Stimulated activated CD8-positive, alpha-beta memory T cell treated with anti-CD3 and anti-CD28 coated beads, Interleukin-2, amount 100 ng/mL, for 1 hour (primary cell): ENCODE data around the gene MYO15B.

Experiments
- DNase-seq, 2 donors: peaks; one replicate each; pipeline ENCODE4 v3.0.0-alpha.2; 2020; ENCODE audit warnings: low read depth in 2 of 2

MYO15B gene

DNA sequence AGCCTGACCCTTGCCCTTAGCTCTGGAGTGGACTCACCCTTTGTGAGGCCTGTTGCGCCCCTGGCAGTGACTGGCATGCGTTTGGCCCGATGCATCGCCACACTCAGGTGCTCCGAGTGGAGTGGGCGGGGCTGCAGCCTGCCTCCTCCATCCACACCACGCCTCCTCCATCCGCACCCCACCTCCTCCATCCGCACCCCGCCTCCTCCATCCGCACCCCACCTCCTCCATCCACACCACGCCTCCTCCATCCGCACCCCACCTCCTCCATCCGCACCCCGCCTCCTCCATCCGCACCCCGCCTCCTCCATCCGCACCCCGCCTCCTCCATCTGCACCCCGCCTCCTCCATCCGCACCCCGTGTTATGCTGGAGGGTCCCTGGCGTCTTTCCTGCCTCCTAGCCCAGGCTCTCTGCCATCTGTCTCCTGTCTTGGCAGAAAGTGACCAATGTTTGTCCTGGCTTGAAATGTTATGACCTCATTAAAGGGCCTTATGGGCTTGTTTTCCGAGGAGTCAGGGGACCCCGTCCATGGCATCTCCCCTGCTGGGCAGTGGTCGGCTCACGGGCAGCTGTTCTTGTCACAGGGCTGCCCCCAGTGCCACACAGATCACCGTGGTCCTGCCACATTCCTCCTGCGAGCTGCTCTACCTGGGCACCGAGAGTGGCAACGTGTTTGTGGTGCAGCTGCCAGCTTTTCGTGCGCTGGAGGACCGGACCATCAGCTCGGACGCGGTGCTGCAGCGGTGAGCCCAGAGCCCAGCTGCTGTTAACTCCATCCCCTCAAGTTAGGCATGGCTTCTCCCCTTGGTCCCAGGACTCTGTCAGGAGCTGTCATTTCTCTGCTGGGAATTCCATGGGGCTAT, 28.7 kb upstream of the MYO15B start:
- no peak for DNase-seq

DNA sequence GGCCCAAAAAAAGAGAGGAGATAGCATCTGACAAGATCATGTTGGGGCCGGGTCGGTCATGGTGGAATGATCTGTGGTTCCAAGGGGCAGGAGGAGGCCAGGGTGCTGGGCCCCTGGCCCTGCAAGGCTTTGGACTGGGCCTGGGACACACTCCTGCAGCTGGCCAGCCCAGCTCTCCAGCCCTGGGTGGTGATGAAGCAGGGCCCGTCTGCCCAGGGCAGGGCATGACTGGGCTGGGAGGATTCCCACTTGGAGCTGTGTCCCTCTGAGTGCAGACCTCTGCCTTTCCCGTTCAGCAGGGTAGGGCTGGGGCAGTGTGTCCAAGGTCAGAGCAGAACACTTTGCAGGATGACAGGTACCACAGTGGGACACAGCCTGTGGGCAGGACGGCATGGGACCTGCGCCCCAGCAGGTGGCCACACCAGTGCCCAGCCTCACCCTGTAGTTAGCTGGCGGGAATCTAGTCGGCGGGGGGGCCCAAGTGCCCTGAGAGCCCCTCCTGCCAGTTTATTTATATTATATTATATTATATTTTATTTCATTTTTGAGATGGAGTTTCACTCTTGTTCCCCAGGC, 27.6 kb upstream of the MYO15B start:
- DNase-seq, result no peak

DNA sequence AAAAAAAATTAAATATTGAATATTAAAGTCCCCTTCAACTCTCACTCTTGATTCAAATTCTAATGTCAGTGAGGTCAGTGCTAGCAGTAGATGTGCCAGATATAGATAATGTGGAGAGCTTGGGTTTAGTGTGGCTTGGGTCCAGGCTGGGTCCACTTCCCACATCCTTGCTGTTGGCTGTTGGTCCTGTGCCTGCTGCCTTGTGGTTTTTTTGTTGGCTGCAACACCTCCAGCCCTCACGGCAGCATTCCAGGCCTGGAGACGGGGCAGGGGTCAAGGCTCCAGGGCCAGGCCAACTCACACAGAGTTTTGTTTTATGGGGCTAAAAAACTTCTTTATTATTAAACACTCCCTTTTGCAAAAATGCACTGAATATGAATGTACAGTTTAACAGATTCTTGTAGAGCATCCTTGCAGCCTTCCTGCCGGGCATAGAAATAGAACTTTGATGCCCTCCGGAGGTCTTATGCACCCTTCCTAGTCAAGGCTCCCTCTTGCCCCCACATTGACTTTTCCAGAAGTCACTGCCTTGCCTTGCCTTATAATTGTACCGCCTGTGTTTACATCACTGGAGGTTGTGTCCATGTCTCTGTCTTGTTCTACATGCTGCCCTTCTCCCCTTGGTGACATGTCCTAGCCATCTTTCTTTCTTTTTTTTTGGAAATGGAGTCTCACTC, 25.5 kb upstream of the MYO15B start:
- no peak for DNase-seq

DNA sequence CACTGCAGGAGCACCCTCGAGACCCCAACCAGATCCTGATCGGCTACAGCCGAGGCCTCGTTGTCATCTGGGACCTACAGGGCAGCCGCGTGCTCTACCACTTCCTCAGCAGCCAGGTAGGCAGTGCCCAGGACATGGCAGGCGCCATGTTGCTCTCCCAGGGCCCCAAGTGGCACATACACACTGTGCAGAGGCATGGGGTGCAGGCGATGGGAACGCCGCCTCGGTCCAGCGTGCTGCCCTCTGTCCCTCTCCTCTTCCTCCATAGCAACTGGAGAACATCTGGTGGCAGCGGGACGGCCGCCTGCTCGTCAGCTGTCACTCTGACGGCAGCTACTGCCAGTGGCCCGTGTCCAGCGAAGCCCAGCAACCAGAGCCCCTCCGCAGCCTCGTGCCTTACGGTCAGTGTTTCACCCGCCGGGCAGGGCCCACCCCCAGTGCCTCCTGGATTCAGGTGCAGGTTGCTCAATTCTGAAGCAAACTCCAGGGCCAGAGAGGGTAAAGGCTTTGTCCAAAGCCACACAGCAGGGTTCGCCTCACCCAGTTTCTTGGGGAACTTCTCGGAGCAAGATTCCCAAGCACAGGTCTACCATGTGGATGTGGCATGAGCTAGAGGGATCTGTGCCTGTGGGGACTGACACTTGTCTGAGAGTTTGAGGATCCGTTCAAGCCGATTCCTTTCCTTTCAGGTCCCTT, 24.4 kb upstream of the MYO15B start:
- DNase-seq, result no peak

- DNase-seq, result no peak
These were observed 23.4 kb upstream of the MYO15B start for GRCh38 chr17:75564195-75564594.

- no peak for DNase-seq
These were observed 22.5 kb upstream of the MYO15B start for GRCh38 chr17:75565066-75565465.

DNA sequence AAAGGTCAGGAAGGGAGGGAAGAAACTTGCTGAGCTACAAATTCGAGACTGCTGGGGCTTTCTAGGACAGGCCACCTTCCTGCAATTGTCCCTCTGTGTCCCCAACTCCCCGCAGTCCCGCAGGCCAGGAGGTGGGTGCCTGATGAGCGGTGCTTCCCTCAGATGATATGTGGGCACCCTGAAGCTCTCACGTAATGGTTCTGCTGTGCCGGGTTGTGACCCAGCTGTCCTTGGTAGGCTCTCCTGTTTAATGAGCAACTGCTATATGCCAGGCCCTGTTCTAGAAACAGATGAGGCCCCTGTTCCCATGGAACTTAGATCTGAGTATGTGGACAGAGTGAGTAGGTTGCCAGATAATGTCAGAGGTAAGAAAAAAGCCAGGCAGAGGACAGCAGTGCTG, 22.0 kb upstream of the MYO15B start:
- DNase-seq, result no peak

DNA sequence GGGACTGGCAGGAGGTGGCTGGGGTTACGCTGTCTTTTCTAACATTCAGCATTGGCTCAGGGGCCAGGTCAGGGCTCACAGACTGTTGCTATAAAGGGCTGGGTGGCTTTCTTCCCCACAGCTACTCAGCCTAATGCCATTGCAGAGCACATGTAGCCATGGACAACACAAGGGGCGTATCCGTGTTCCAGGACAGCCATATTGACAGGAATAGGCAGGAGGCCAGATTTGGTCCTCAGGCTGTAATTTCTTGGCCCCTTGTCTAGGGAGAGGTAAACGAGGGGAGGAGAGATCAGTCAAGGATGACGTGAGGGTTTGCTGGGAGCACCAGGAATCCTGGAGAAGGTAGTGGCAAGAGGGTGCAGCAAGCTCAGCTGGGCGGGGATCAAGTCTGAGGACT, 21.2 kb upstream of the MYO15B start:
- DNase-seq, result no peak

DNA sequence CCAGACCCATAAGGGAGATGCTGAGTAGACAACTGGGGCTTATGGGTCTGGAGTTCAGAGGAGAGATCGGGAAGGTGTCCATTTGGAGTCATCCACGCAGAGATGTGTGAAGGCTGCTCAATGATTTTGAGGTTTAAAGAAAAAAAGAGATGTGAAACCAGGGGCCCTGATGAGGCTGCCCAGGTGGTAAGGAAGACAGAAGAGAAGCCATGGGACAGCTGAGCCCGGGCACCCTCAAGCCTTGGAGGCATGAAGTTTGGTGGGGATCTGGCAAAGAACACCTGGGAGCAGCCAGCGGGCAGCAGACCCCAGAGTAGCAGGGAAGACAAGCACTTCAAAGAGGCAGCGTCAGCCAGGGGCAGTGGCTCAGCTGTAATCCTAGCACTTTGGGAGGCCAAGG, 20.8 kb upstream of the MYO15B start:
- DNase-seq, result no peak

DNA sequence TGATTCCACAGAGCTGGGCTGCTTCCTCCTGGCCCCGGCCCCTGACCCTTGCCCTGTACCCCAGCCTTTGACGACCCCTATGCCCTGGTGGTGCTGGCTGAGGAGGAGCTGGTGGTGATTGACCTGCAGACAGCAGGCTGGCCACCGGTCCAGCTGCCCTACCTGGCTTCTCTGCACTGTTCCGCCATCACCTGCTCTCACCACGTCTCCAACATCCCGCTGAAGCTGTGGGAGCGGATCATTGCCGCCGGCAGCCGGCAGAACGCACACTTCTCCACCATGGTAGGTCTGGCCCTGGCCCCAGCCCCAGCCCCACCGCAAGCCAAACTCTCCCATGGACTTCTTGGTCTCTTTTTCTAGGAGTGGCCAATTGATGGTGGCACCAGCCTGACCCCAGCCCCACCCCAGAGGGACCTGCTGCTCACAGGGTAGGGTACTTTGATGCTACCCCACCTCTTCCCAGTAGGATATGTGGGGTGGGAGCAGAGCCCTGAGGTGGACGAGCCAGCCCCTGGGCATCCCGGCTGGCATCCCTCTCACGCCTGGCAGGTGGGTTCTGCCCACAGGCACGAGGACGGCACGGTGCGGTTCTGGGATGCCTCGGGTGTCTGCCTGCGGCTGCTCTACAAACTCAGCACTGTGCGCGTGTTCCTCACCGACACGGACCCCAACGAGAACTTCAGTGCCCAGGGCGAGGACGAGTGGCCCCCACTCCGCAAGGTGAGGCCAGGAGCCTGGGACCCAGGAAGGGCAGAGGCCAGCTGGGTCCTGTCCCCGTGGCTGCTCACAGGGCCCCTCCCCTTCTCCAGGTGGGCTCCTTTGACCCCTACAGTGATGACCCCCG, 19.0 kb upstream of the MYO15B start:
- DNase-seq, result no peak

- no peak for DNase-seq
These were observed 17.4 kb upstream of the MYO15B start for GRCh38 chr17:75570034-75570676.

GRCh38 chr17:75570772-75571171, 16.8 kb upstream of the MYO15B start:
- DNase-seq, result no peak

DNA sequence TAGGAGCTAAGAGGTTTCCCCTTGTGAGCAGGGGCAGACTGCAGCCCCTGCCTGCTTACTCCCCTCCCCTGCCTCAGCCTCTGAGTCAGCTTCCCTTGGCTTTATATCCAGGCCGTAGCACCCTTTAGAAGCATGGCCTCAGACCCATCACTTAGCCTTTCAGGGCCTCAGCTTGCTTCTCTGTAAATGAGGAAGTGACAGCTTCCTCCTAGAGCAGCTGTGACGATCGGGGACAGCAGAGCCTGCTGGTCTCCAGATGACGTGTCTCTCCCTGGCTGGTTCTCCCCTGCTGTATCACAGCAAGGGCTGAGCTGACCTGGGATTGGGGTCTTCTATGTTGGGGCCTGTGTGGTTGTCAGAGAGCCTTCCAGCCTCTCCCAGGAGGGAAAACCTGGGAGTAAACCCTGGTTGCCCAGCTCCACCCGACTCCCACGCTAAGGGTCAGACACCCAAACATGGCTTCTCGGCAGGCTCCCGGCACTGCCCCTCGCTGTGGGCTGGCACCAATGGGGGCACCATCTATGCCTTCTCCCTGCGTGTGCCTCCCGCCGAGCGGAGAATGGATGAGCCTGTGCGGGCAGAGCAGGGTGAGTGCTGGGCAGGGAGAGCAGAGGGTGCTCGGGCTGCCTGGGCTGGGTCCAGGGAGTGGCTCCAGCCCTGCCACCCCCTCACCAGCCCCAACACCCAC, 16.3 kb upstream of the MYO15B start:
- DNase-seq, result no peak

DNA sequence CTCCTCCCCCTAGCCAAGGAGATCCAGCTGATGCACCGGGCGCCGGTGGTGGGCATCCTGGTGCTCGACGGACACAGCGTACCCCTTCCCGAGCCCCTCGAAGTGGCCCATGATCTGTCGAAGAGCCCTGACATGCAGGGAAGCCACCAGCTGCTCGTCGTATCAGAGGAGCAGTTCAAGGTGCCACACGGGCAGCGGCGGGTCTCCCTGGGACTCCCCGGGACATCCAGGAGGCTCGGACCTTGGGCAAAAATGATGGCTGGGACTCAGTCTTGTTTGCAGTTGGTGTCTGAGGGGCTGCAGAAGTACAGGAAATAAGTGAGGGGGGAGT, 15.8 kb upstream of the MYO15B start:
- DNase-seq, result no peak

DNA sequence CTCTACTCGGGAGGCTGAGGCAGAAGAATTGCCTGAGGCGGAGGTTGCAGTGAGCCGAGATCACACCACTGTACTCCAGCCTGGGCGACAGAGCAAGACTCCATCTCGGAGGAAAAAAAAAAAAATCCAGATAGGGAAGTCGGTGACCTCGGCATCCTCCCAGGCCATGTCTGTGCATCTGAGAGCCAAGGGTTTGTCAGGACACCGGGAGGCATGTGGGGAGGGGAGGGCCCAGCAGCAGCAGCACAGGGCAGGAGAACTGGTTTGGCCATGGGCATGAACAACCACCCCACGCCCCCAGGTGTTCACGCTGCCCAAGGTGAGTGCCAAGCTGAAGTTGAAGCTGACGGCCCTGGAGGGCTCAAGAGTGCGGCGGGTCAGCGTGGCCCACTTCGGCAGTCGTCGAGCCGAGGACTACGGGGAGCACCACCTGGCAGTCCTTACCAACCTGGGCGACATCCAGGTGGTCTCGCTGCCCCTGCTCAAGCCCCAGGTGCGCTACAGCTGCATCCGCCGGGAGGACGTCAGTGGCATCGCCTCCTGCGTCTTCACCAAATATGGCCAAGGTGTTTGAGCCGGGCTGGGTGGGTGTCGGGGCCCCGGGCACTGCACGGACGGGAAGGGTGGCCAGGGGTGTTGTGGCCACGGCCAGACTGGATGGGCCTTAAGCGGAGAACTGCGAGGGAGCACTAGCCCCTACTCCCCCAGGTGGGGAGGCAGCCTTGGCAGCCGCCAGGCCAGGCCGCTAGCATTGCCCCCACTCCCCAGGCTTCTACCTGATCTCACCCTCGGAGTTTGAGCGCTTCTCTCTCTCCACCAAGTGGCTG, 14.7 kb upstream of the MYO15B start:
- DNase-seq, result no peak

GRCh38 chr17:75573540-75573957, 14.1 kb upstream of the MYO15B start:
- DNase-seq, result no peak

DNA sequence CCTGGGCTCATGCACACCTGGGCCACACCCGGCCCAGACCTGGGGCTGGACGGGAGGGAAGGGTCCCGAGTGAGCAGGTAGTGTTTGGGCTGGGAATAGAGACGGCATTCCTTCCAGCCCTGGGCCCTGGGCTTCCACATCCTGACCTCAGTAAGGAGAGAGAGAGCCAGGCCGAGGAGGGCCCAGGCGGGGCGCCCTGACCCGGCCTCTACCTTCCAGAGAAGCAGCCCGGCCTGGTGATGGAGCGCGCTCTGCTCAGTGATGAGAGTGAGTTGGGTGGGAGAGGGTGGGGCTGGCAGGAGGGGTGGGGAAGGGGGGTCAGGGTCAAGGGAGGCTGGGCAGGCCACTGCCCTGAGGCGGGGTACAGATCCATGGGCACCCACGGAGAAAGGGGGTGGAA, 13.6 kb upstream of the MYO15B start:
- DNase-seq, result no peak

DNA sequence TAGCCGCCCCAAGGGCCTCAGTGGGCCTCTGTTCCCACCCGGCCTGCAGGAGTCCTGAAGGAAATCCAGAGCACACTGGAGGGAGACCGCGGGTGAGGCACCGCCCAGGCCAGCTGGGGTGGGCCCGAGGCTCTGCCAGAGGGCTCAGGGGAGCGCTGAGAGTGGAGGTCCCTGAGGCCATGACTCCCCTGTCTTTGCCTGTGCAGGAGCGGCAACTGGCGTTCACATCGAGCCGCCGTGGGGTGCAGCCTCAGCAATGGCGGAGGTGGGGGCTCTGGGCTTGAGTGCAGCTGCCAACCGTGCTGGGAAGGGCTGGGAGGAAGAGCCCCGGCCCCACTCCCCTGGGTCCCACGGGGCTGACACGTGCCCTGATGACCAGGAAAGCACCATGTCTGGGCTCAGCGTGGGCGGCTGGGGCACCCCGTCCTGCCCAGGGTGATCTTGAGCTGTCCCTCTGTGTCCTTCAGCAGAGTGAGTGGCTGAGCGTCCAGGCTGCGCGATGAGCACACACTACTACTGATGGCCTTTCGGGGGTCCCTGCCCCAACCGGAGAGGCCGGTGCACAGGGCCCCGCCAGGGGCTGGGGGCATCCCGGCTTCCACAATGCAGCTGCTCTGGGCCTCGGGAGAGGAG, 13.1 kb upstream of the MYO15B start:
- no peak for DNase-seq

DNA sequence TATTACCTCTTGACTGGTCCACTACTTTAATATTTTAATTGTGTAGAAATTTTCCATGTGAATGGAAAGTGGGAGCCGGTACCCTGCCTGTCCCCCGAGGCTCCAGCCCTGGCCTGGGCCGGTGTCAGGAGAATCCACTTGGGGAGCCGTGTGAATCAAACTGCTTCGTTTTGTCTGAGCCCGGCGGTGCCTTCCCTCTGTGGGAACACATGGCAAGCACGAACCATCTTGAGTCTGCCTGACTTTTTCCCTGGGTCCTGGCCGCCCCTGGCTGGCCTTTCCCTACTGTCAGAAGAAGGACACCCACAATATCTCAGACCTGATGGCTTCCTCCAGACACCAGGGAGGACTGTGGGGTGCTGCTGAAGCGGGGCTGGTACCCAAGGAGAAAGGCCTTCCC, 12.4 kb upstream of the MYO15B start:
- DNase-seq, result no peak
